GM12891 (cell line): Measurements from ENCODE around the gene CEP57L1.

Experiments
- DNase-seq: peaks from one replicate; pipeline ENCODE4 v3.0.0; 2011; ENCODE audit warnings: low spot score; ENCODE audit not compliant: insufficient read length
- FAIRE-seq: peaks from 2 replicates; lab custom pipeline; 2011; peaks lifted over from hg19 to GRCh38; lab: Jason Lieb, UNC
- PAX5 ChIP-seq: IDR thresholded peaks from 2 replicates; pipeline ENCODE4 v1.6.1; 2011; ENCODE audit warnings: low read length, moderate library complexity, mild to moderate bottlenecking; ENCODE audit not compliant: insufficient read depth, severe bottlenecking
- POLR2A ChIP-seq: IDR thresholded peaks from 2 replicates; pipeline ENCODE4 v1.6.1; 2011; ENCODE audit warnings: low read depth, low read length, control low read depth
- POLR2AphosphoS5 ChIP-seq: IDR thresholded peaks from 2 replicates; pipeline ENCODE4 v1.6.1; 2011; ENCODE audit warnings: low read depth, low read length, control low read depth
- POU2F2 ChIP-seq: IDR thresholded peaks from 2 replicates; pipeline ENCODE4 v1.6.1; 2011; ENCODE audit warnings: low read depth, mild to moderate bottlenecking, control low read depth, low read length, moderate library complexity
- SPI1 ChIP-seq: IDR thresholded peaks from 2 replicates; pipeline ENCODE4 v1.6.1; 2011; ENCODE audit warnings: low read depth, low read length, control low read depth
- TAF1 ChIP-seq: IDR thresholded peaks from 2 replicates; pipeline ENCODE4 v1.6.1; 2011; ENCODE audit warnings: low read depth, low read length, control low read depth

The CEP57L1 gene

GRCh38 chr6:109071125-109071917 is 24.0 kb upstream of the CEP57L1 start:
- no peak for TF ChIP-seq PAX5
- TF ChIP-seq SPI1: no peak
- TF ChIP-seq TAF1: no peak
- TF ChIP-seq POU2F2: no peak
- TF ChIP-seq POLR2A: no peak
- TF ChIP-seq POLR2AphosphoS5: no peak
- DNase-seq: no peak
- no peak for FAIRE-seq

- DNase-seq: no peak
- FAIRE-seq: peak; percentile 87
- TF ChIP-seq PAX5: no peak
- no peak for TF ChIP-seq POLR2A
- TF ChIP-seq POLR2AphosphoS5: no peak
- no peak for TF ChIP-seq POU2F2
- no peak for TF ChIP-seq TAF1
- TF ChIP-seq SPI1: no peak
These were observed 21.8 kb upstream of the CEP57L1 start for GRCh38 chr6:109073344-109074132.

- TF ChIP-seq TAF1: no peak
- no peak for TF ChIP-seq POLR2A
- no peak for TF ChIP-seq POU2F2
- no peak for TF ChIP-seq POLR2AphosphoS5
- TF ChIP-seq SPI1: no peak
- no peak for TF ChIP-seq PAX5
- FAIRE-seq (peak; percentile 54), DNase-seq (no peak)
These were observed 21.2 kb upstream of the CEP57L1 start for GRCh38 chr6:109074133-109074415.

- DNase-seq: no peak
- no peak for FAIRE-seq
- TF ChIP-seq TAF1 (no peak), PAX5 (no peak), POLR2AphosphoS5 (no peak), POU2F2 (no peak), POLR2A (no peak)
These were observed 19.4 kb upstream of the CEP57L1 start for GRCh38 chr6:109075934-109076333.

GRCh38 chr6:109076377-109076776 is 18.9 kb upstream of the CEP57L1 start:
- TF ChIP-seq POLR2AphosphoS5 (no peak), PAX5 (no peak), TAF1 (no peak), SPI1 (no peak), POU2F2 (no peak), POLR2A (no peak)
- FAIRE-seq: no peak
- no peak for DNase-seq

GRCh38 chr6:109079981-109080380 is 15.3 kb upstream of the CEP57L1 start:
- DNase-seq (no peak), FAIRE-seq (no peak)
- TF ChIP-seq POU2F2 (no peak), TAF1 (no peak), POLR2AphosphoS5 (no peak), PAX5 (no peak), POLR2A (no peak), SPI1 (no peak)

GRCh38 chr6:109081026-109081425 is 14.3 kb upstream of the CEP57L1 start:
- no peak for DNase-seq
- TF ChIP-seq POLR2A: no peak
- TF ChIP-seq TAF1: no peak
- TF ChIP-seq POLR2AphosphoS5: no peak
- no peak for TF ChIP-seq PAX5
- no peak for TF ChIP-seq SPI1
- no peak for TF ChIP-seq POU2F2
- FAIRE-seq: no peak

GRCh38 chr6:109081516-109082187 is 13.7 kb upstream of the CEP57L1 start:
- no peak for FAIRE-seq
- TF ChIP-seq POU2F2 (no peak), SPI1 (no peak), PAX5 (no peak), POLR2AphosphoS5 (no peak), POLR2A (no peak), TAF1 (no peak)
- no peak for DNase-seq

GRCh38 chr6:109082188-109082577 is 13.1 kb upstream of the CEP57L1 start:
- FAIRE-seq: no peak
- TF ChIP-seq POU2F2 (no peak), SPI1 (no peak), POLR2A (no peak), POLR2AphosphoS5 (no peak), TAF1 (no peak), PAX5 (no peak)
- no peak for DNase-seq
